ENCODE results near the gene PTPRZ1.

Gene PTPRZ1

DNA sequence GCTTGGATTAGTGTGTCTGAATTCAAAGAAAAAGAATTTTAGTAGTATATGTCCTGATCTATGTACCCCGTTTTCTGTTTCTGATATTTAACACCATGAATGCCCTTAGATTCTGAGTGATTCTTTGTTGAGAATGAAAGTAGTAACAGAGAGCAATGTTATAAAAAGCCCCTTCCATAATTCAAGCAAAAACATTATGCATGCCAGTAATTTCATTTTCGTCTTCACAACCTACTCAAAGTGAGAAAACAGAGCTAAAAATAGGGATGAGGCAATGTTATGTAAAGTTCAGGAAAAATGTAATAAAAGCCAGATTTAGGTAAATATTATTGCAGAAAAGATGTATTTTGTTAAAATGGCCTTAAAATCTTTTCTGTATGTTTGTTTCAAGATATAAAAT is 28.1 kb downstream of the PTPRZ1 start:
- DNase-seq: no peak

DNA sequence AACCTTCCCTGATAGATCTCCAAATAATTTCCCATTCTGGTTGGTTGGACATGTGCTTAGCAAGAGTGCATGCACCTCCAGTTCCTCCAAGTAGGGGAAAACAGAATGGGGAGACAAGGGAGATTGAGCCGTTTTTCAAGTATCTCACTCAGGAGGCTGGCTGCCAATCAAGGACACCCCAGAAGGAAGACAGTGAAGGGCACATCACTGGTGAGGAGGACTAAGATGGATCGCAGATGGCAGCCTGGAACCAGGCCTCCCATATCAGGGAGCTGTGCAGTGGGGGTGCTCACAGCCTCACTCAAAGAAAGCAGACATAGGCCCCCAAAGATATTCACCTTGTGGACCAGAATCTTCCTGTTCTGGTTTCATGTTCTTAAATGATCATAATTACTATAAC is 31.2 kb downstream of the PTPRZ1 start:
- no peak for DNase-seq

DNA sequence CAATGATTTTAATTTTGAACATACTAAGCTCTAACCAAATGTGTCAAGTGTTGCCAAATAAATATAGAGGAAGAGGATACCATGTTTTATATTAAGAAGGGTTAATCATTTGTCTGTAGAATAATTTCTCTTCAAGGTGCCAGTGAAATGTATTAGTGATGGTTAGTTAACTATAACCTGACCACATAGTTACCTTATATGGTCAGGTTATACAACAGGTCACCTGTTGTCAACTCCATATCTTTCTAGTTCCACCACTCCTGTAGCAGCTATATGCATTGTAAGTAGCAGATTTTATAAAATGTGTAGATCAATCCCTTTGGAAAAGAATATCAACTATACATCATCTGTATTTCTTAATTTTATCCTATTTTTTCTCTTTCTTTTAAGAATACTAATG is 35.1 kb downstream of the PTPRZ1 start:
- no peak for DNase-seq

DNA sequence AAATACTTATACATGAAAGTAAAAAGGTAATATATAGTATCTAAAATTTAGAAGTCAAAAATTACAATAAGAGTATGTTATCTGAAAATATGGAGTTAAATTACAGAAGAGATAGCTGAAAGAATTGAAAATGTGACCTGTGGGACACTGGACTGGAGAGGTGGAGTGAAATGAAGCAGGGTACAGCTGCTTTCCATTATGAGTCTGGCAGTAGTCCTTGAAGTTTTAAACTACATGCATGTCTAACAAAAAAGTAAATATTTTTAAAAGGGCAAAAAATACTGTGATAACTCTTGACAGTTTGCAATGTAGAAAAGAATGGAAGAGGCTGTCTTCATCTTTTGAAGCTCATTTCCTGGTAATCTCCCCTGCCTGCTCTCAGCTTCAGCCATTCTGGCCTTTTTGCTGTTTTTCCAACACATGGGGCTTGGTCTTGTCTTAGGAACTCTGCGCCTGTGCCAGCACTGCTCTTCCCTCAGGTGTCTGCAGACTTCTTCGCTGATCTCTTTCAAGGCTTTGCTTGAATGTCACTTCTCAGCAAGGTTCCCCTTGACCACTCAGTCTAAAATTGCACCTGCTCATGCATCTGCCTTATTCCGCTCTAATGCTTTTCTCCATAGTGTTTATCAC is 36.9 kb downstream of the PTPRZ1 start:
- no peak for DNase-seq

- no peak for DNase-seq
Measured at GRCh38 chr7:121913947-121914675, 41.1 kb downstream of the PTPRZ1 start.

DNA sequence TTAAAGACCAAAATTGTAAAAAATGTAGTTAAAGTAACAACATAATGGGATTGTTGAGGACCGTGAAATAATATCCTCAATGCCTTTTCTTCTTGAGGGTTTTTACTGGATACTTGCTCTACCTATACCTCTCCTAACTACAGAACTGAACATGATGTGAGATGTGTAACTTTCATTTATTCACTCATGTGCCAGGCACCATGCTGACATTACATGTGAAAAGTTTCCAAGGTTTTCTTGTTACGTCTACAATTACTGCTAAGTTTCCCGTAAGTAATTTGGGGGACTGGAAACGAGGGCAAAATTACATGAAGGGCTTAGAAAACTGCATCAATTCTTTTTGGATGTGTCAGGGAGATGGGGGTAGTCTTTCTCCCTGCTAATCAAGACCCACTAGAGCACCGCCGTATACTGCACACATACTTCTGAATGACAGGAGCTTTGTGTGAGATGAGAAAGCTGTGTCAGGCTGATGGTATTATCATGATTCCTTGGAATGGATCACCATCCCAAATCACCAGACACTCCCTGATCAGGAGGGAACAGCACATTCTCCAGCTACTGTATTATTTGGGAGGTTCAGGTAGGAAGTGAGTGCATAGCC is 41.8 kb downstream of the PTPRZ1 start:
- no peak for DNase-seq

- no peak for DNase-seq
Measured at GRCh38 chr7:121916211-121916610, 43.2 kb downstream of the PTPRZ1 start.

DNA sequence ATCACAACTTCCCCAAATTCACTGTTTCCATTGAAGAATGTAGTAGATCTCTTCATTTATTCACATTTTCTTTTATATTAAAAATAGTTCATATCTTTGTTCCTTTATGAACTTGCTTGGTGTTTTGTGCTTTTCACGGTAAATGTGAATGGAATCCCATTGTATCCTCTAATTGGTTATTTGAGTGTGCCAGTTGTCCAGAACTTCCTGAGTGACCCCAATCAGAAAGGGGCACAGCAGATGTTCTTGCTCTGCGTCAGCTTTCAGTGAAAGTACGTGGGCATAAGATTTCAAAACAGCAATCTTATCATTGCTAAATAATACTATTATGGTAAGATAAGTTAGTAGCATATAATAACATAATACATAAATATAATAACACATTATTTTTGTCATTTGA is 47.0 kb downstream of the PTPRZ1 start:
- no peak for DNase-seq

- DNase-seq: no peak
Measured at GRCh38 chr7:121924269-121925186, 51.6 kb downstream of the PTPRZ1 start.

DNA sequence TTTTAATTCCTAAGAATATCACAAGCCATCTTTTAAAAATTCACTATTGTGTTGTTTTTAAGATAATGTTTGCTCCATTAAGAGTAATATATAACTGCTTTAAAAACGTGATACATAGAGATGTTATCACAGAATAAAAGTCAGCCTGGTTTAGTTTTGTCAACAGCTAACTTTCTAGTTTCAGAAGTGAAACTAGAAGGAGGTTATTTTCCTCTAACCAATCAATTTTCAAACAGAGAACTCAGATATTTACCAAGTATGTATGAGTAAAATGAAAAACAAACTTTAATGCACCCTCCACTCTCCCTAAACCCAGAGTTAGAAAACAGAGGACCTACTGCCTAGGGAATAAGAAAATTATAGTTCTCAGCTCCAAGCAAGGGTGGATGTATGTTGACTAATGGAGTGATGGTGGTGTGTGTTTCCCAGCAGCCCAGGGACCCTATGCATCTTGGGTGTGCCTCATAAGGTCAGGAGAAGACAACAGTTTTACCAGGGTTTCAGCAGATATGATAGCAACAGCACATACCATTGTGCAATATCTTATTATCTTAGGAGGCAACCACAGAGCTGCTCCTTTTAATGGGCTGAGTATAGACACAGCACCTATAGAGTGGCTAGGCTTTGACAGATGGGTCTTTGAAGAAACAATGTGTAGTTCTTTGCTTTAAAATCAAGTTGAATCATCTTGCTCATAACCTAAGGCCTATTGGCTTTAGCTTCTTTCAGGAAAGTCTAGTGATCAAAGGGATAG is 58.4 kb downstream of the PTPRZ1 start:
- DNase-seq: no peak

DNA sequence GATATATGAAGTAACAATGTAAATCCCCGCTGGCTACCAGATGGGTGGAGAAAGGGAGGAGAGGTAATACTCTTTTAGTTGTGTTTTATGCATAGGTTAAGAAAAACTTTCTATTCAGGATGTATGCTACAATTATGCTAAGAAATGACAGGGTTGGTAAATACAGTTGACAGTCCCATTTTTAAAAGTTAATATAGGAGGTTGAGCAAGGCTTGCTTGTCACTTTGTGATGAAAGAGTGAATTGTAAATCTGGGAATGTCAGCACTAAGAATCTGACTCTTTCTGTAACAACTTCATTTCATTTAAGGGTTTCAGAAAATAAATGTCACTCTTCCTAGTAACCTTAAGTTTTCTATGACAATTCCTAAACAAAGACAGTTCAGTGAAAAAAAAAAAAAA is 59.8 kb downstream of the PTPRZ1 start:
- no peak for DNase-seq

DNA sequence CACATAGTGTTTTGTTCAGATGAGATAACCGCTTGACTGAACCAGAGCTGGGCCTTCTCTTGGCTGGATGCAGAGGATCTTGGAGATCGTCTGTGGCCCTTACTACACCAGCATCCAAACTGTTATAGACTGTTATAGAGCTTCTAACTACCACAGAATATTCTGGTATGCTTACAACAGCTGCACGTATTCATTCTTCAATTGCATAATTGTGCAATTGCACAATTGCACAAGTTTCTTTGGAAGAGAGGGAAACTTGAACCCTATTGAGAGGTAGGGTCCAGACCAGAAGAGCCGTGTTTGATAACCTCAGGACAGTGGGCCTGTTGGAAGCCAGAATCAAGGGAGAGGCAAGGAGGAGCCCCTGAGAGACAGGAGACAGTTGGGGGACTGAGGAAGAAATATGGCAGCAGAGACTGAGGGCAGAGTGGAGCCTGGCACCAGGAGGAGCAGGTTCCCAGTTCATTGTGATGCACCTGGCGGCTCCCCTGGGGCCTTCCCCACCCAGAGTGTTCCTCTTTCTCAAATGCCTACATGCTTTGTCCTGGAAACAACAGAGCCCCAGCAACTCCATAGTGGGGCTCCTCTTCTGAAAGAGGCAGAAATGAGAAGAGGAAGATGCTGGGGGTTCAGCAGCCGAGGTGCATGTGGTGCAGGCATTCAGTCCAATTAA is 64.1 kb downstream of the PTPRZ1 start:
- DNase-seq: no peak

GRCh38 chr7:121938429-121938996 is 65.6 kb downstream of the PTPRZ1 start:
- no peak for DNase-seq

- DNase-seq: no peak
Measured at GRCh38 chr7:121940918-121941317, 68.0 kb downstream of the PTPRZ1 start.

DNA sequence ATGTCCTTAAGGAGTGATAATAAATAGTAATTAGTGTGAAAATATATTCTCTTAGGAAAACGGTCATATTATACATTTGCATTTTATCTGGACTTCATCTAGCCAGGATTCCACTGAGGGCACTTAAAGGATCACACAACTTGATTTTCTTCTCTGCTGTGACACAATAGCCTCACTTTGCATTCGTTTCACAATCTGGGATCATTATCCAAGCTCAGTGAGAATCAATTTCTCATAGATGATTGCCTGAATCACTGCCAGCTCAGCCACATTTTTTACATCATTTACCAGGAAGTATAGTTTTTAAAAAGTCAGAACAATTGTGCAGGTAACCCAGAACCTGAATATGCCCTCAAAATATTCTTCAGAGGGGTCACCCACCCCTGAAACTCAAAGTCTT is 68.9 kb downstream of the PTPRZ1 start:
- DNase-seq: no peak

DNA sequence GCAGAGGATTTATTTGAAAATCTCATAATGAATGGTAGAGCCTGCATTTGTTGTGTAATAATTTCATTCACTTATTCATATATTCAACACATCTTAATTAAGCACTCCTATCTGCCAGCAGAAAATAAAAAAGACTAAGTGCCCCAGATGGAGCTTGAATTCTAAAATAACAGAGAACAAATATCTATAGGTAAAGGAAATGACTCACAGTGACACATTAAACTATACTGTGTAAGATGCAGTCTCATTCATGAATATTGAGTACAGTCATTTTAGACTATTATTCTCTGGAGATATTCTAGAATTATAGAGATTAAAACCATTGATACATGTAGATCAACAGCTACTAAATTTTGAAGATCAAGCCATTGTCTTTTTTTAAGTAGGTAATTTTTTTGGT is 72.1 kb downstream of the PTPRZ1 start:
- peak; percentile 20 for DNase-seq

- DNase-seq: peak; percentile 11
Measured at GRCh38 chr7:121945480-121946236, 72.7 kb downstream of the PTPRZ1 start.

DNA sequence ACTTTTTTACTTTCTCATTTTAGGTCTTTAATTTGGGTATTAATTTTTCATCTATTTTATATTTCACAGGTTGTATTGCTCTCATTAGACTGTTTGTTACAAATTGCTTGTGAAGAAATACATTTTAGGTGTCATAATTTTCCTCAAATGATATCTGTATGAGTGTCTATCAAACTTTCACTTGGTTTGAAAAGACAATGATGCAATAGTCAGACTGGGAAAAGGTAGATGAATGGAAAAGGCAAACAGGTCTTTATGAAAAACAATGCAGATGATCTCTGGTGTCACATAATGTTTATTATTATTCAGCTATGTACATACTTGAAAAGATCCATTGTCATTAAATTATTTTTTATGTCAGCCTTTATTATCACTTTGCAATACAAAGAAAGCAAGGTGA is 80.2 kb downstream of the PTPRZ1 start:
- no peak for DNase-seq

GRCh38 chr7:121953601-121954000 is 80.6 kb downstream of the PTPRZ1 start:
- no peak for DNase-seq

GRCh38 chr7:121954803-121955202 is 81.8 kb downstream of the PTPRZ1 start:
- DNase-seq: peak; percentile 63

DNA sequence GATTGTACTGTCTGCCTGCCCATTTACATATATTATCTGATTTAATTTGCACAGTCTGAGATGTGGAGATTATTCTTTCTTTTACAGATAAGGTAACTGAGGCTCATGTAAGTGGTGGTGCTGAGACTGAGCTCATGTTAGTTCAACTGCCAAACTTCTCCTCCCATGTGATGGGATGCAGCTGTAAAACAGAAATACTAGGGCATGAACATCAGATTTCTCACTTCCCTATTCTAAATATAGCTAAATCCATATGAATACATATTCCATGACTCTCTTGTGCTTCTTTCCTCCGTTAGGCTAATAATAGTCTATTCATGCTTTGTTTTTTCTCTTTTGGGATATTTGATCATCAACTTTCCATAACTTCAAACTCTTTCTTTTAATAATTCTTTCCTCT is 84.7 kb downstream of the PTPRZ1 start:
- peak; percentile 23 for DNase-seq
